Ascending aorta (tissue), 2 donors: ENCODE results near the gene PDGFD. TPM values are rescaled to one million over a fixed set of nuclear protein-coding genes. Genes with fewer than 3 reads are reported as not detected.

Experiments used
- DNase-seq, 2 donors: peaks; one replicate each; pipeline ENCODE4 v3.0.0-alpha.2; 2019; ENCODE audit warnings: low spot score in 2 of 2
- H3K27ac ChIP-seq, 2 donors: fragments of 200-600 bp; sonication (generic); one replicate each; pipeline ENCODE4 v1.5.1; 2016 to 2017; ENCODE audit warnings: mild to moderate bottlenecking in 1 of 2
- H3K27me3 ChIP-seq: fragments of 200-600 bp; sonication (generic); one replicate; pipeline ENCODE4 v1.5.1; 2017
- H3K36me3 ChIP-seq, 2 donors: fragments of 200-600 bp; sonication (generic); one replicate each; pipeline ENCODE4 v1.5.1; 2016
- H3K4me1 ChIP-seq, 2 donors: fragments of 200-600 bp; sonication (generic); one replicate each; pipeline ENCODE4 v1.5.1; 2016 to 2017; ENCODE audit warnings: mild to moderate bottlenecking in 1 of 2
- H3K4me3 ChIP-seq, 2 donors: fragments of 200-600 bp; sonication (generic); one replicate each; pipeline ENCODE4 v1.5.1; 2016 to 2017; ENCODE audit warnings: mild to moderate bottlenecking in 1 of 2
- H3K9me3 ChIP-seq, 2 donors: fragments of 200-600 bp; sonication (generic); one replicate each; pipeline ENCODE4 v1.5.1; 2016
- intact Hi-C: fragments of 100-400 bp; cut with DNase I; formaldehyde crosslinking; loops from one replicate; pipeline ENCODE4 v1.15.1; 2023
- total RNA-seq: library from RNA; depleted of rRNA; stranded (reverse); fragments of >200 nt; gene quantifications from one replicate; pipeline ENCODE4 v1.1.0, GENCODE V29; 2016
- TF ChIP-seq, protein P1 (sequence below), 3 experiments: fragments of 200-600 bp in 2 of 3; fragments of 450-650 bp in 1 of 3; sonication (generic) in 2 of 3; IDR thresholded peaks; one replicate each; pipeline ENCODE4 v1.5.1; 2016 to 2019; ENCODE audit warnings: antibody characterized with exemption in 3 of 3, mild to moderate bottlenecking in 1 of 3, moderate library complexity in 1 of 3

Gene PDGFD
- total RNA-seq, 1 donor from 2014 or later = 50.6 TPM

DNA sequence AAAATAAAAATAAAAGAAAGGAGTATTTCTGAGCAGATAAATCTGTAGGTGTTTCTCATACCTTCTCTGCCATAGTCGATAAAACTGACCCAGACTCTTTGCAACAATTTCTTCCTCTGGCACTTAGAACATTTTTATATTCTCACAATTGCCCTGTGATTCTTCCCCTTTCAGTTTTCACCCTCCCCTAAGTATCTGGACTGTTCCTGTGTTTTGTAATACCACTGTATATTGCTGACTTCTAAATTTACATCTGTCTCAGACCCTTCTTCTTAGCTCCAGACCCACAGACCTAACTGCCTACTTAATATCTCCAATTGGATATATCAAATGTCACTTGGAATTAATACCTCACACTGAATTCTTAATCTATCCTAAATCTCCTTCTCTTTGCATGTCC lies 261.0 kb downstream of the PDGFD start:
- H3K4me1 ChIP-seq = no peaks in the 10 kb centered on the region
- intact Hi-C loops = no loop called here
- no peak for DNase-seq
- no peaks in the 10 kb centered on the region for H3K9me3 ChIP-seq
- no peak overlapping the region for H3K4me3 ChIP-seq
- TF ChIP-seq, protein P1, sequence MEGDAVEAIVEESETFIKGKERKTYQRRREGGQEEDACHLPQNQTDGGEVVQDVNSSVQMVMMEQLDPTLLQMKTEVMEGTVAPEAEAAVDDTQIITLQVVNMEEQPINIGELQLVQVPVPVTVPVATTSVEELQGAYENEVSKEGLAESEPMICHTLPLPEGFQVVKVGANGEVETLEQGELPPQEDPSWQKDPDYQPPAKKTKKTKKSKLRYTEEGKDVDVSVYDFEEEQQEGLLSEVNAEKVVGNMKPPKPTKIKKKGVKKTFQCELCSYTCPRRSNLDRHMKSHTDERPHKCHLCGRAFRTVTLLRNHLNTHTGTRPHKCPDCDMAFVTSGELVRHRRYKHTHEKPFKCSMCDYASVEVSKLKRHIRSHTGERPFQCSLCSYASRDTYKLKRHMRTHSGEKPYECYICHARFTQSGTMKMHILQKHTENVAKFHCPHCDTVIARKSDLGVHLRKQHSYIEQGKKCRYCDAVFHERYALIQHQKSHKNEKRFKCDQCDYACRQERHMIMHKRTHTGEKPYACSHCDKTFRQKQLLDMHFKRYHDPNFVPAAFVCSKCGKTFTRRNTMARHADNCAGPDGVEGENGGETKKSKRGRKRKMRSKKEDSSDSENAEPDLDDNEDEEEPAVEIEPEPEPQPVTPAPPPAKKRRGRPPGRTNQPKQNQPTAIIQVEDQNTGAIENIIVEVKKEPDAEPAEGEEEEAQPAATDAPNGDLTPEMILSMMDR (IDR thresholded peaks at IDR 0.05) = no peak
- H3K36me3 ChIP-seq = no peaks in the 10 kb centered on the region
- H3K27me3 ChIP-seq = no peaks in the 10 kb centered on the region
- no peak overlapping the region for H3K27ac ChIP-seq

DNA sequence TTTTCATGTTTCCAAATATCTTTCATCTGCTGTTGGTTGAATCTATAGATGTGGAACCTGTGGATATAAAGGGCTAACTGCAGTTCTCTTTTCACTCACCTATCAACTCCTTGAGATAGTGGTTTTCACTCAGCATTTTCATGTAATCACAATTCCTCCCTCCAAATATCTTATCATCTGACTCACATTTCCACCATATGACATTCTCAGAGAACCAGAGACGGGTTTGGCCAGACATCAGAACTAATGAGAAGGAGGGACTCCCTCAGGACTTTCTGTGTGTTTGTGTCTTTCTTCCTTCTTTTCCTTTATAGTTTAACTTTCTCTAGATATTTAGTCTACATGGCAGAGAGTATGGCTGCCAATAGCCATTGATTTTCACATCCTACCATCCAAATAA lies 262.3 kb downstream of the PDGFD start:
- H3K4me1 ChIP-seq = no peaks in the 10 kb centered on the region
- TF ChIP-seq, protein P1 (IDR thresholded peaks at IDR 0.05) = no peak
- H3K36me3 ChIP-seq = no peaks in the 10 kb centered on the region
- no peak for DNase-seq
- no peaks in the 10 kb centered on the region for H3K9me3 ChIP-seq
- intact Hi-C loops = no loop called here
- no peak overlapping the region for H3K27ac ChIP-seq
- H3K27me3 ChIP-seq = no peaks in the 10 kb centered on the region
- H3K4me3 ChIP-seq = no peak overlapping the region

GRCh38 chr11:103898577-103899336 lies 265.2 kb downstream of the PDGFD start:
- Histone ChIP-seq H3K36me3 (no peaks in the 10 kb centered on the region), H3K27ac (no peak overlapping the region), H3K9me3 (no peaks in the 10 kb centered on the region), H3K4me3 (no peak overlapping the region), H3K27me3 (no peaks in the 10 kb centered on the region), H3K4me1 (no peaks in the 10 kb centered on the region)
- intact Hi-C loops = no loop called here
- TF ChIP-seq, protein P1 (IDR thresholded peaks at IDR 0.05) = no peak
- no peak for DNase-seq

DNA sequence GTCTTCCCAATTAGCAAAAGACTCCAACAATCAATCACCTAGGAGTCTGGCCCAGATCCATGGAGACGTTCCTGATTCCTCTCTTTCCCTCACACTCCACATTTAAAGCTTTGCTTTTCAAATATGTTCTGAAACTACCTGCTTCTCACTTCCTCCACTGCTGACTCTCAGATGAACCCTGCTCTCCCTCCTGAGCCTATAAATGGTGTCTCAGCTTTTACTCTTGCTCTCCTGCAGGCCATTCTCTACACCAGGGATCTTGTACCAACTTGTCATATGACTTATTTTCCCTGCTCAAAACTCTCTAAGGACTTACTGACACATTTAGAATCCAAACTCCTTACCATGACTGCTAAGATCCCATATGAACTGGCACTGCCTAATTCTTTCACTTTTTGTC lies 265.9 kb downstream of the PDGFD start:
- H3K27me3 ChIP-seq = no peaks in the 10 kb centered on the region
- no peaks in the 10 kb centered on the region for H3K36me3 ChIP-seq
- H3K27ac ChIP-seq = no peak overlapping the region
- TF ChIP-seq, protein P1 (IDR thresholded peaks at IDR 0.05) = no peak
- H3K4me1 ChIP-seq = no peaks in the 10 kb centered on the region
- DNase-seq = no peak
- no peaks in the 10 kb centered on the region for H3K9me3 ChIP-seq
- H3K4me3 ChIP-seq = no peak overlapping the region
- intact Hi-C loops = no loop called here

DNA sequence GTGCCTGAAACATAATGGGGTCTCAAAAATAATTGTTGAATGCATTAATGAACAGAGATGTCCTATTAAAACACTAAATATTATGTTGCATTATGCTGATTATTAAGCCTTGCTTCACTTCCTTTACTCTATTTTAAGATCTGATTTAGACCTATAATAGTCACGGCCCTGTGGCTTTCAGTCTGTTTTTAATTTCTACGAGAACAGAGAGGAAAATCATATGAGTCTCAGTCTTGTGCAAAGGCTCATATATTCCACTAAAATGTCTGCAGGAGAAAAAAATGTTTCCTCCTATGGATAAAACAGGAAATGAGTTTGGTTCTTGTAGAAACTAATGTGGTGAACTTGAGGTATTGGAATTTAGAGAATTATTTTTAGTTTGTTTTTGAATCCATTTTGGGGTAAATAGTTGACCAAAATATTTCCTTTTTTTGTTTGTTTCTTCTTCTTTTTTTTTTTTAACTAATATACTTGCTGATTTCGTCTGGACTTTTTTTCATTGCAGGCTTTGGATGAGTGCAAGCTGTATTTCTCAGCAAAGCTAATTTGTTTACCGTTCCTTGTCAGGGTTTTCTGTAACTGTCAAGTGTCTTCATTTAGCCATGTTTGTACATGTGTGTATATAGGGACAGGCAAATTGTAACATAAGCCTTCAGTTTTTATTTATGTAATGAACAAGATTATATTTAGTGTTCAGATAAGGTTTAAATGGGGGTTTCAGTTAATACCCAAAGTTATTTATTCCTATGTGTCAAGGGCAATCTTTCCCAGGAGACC lies 266.6 kb downstream of the PDGFD start:
- H3K9me3 ChIP-seq = no peaks in the 10 kb centered on the region
- TF ChIP-seq, protein P1 (IDR thresholded peaks at IDR 0.05) = no peak
- no peaks in the 10 kb centered on the region for H3K36me3 ChIP-seq
- intact Hi-C loops = no loop called here
- no peak overlapping the region for H3K27ac ChIP-seq
- no peaks in the 10 kb centered on the region for H3K4me1 ChIP-seq
- no peak overlapping the region for H3K4me3 ChIP-seq
- H3K27me3 ChIP-seq = no peaks in the 10 kb centered on the region
- DNase-seq = no peak
